AG08395 (cell line): Measurements from ENCODE around the gene AMDHD2.
"Not testable (repeated sequence)": the region's sequence is repeated elsewhere in the genome, so short reads cannot be mapped to it uniquely, and the experiment has no call there.

Source experiments
- DNase-seq: peaks from one replicate; pipeline ENCODE4 v3.0.0; 2012; ENCODE audit warnings: mixed read lengths, low spot score

AMDHD2 gene

DNA sequence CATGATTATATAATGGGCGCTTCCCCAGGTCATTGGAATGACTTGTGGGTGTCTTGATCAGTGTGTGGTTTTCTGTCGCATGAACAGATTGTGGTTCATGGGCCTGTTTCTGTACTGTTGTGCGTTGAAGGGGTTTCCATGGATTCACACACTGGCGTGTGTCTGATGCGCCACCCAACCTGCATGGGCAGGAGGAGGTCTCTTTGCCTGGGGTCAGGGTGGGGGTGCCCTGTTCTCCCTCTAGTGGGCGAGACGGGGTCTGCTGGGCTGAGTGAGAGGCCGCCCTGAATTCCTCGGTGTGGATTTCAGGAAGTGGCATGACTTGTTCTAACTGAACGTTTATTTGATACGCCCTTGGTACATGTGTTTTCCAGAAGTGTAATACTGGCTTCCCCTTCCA is 60.0 kb downstream of the AMDHD2 start:
- not testable (repeated sequence) for DNase-seq

DNA sequence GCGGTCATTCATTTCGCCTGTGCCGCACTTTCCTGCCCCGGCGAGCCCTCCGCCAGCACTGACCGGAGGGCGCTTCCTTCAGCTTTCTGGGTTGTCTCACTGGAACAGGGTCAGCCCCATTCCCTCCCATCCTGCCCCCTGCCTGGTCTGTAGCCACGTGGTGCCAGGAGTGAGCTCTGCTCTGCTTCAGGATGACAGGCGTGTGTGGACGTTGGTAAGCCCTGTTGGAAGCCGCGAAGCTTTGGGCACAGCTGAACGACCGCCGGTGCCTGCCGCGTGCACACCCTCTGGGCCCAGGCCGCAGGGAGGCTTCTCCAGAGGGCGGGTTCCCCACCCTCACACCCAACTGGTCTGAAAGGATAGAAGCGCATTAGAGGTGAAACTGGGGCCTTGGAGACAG is 60.6 kb downstream of the AMDHD2 start:
- not testable (repeated sequence) for DNase-seq
